ENCODE results near the gene JAK1. TPM values are rescaled to one million over a fixed set of nuclear protein-coding genes. Genes with fewer than 3 reads are reported as not detected.

Gene JAK1
- total RNA-seq, 1 donor from 2014 or later = 80.7 TPM

DNA sequence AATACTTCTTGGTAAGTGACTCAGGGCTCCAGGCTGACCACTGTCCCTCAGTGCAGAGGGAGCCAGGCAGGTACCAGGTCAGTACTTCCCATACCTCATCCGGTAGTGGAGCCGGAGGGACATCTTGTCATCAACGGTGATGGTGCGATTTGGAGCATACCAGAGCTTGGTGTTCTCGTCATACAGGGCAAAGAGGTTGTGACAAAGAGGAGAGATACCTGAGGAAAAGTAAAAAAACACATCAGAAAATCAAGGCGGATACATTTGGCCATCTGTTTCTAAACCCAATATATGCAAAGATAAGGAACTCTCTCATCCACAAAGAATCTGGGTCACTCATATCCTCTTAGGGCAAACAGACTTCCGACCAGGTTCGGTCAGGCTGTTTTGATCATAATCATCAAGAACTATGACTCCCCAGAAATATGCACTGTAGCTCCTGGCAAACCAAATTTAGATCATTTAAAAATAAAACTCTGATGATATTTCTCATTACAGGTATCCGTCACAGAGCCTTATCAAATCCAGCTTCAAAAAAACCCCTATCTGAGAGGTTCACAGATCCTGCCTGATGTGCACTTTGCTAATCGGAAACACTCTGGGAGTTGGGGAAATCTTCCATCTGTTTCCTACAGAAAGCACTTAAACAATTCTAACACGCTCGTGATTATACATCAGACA is 87.3 kb downstream of the JAK1 start:
- FAIRE-seq (no peak), DNase-seq (ENCODE audit: low read depth) (peak; percentile 42)
- no peak overlapping the region for H3K4me3 ChIP-seq (ENCODE audit: insufficient read depth, low read depth, low read length)
- peaks cover under 1% of the 10 kb centered on the region for H4K20me1 ChIP-seq (ENCODE audit: insufficient read depth, low read length)
- H2AFZ ChIP-seq (ENCODE audit: low read depth, low read length) = no peak overlapping the region
- H3K4me3 Mint-ChIP-seq (ENCODE audit: unreplicated experiment) = no peak overlapping the region
- no peaks in the 10 kb centered on the region for H3K36me3 Mint-ChIP-seq (ENCODE audit: low read depth, unreplicated experiment)
- H3K27ac ChIP-seq (ENCODE audit: low read depth, low read length) = peak overlapping the region; percentile 50
- no peaks in the 10 kb centered on the region for H3K27me3 ChIP-seq (ENCODE audit: insufficient read depth, low read length)
- H3K9me3 Mint-ChIP-seq (ENCODE audit: unreplicated experiment) = no peaks in the 10 kb centered on the region
- peak overlapping the region; percentile 65 for H3K4me2 ChIP-seq (ENCODE audit: low read length)
- H3K79me2 ChIP-seq (ENCODE audit: insufficient read depth, low read length) = no peaks in the 10 kb centered on the region
- H3K27me3 Mint-ChIP-seq (ENCODE audit: low read depth, unreplicated experiment) = no peaks in the 10 kb centered on the region
- TF ChIP-seq EZH2 (IDR thresholded peaks at IDR 0.05; ENCODE audit: insufficient read depth, low read length) = no peak
- TF ChIP-seq, protein P1, sequence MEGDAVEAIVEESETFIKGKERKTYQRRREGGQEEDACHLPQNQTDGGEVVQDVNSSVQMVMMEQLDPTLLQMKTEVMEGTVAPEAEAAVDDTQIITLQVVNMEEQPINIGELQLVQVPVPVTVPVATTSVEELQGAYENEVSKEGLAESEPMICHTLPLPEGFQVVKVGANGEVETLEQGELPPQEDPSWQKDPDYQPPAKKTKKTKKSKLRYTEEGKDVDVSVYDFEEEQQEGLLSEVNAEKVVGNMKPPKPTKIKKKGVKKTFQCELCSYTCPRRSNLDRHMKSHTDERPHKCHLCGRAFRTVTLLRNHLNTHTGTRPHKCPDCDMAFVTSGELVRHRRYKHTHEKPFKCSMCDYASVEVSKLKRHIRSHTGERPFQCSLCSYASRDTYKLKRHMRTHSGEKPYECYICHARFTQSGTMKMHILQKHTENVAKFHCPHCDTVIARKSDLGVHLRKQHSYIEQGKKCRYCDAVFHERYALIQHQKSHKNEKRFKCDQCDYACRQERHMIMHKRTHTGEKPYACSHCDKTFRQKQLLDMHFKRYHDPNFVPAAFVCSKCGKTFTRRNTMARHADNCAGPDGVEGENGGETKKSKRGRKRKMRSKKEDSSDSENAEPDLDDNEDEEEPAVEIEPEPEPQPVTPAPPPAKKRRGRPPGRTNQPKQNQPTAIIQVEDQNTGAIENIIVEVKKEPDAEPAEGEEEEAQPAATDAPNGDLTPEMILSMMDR (IDR thresholded peaks at IDR 0.05; ENCODE audit: insufficient read depth, low read depth, low read length) = no peak
- peaks cover 1% of the 10 kb centered on the region for H3K4me1 Mint-ChIP-seq (ENCODE audit: low read depth, unreplicated experiment)
- no peak overlapping the region for H3K27ac Mint-ChIP-seq (ENCODE audit: unreplicated experiment)
- peaks cover 12% of the 10 kb centered on the region for H3K4me1 ChIP-seq (ENCODE audit: insufficient read depth, low read length)
- peak overlapping the region; percentile 13 for H3K9ac ChIP-seq (ENCODE audit: low read length)
- peaks cover 7% of the 10 kb centered on the region for H3K36me3 ChIP-seq (ENCODE audit: insufficient read depth, low read length)
- no peaks in the 10 kb centered on the region for H3K9me3 ChIP-seq (ENCODE audit: insufficient read depth, low read depth, low read length)

GRCh38 chr1:64878090-64878489 is 88.3 kb downstream of the JAK1 start:
- Histone ChIP-seq H4K20me1 (ENCODE audit: insufficient read depth, low read length) (no peaks in the 10 kb centered on the region), H2AFZ (ENCODE audit: low read depth, low read length) (no peak overlapping the region), H3K27ac (ENCODE audit: low read depth, low read length) (no peak overlapping the region), H3K9ac (ENCODE audit: low read length) (no peak overlapping the region), H3K4me2 (ENCODE audit: low read length) (no peak overlapping the region), H3K4me3 (ENCODE audit: insufficient read depth, low read depth, low read length) (no peak overlapping the region), H3K36me3 (ENCODE audit: insufficient read depth, low read length) (peaks cover 7% of the 10 kb centered on the region), H3K27me3 (ENCODE audit: insufficient read depth, low read length) (no peaks in the 10 kb centered on the region), H3K9me3 (ENCODE audit: insufficient read depth, low read depth, low read length) (no peaks in the 10 kb centered on the region), H3K4me1 (ENCODE audit: insufficient read depth, low read length) (peaks cover 12% of the 10 kb centered on the region), H3K79me2 (ENCODE audit: insufficient read depth, low read length) (no peaks in the 10 kb centered on the region)
- H3K9me3 Mint-ChIP-seq (ENCODE audit: unreplicated experiment) = no peaks in the 10 kb centered on the region
- H3K4me3 Mint-ChIP-seq (ENCODE audit: unreplicated experiment) = no peak overlapping the region
- TF ChIP-seq EZH2 (IDR thresholded peaks at IDR 0.05; ENCODE audit: insufficient read depth, low read length) = no peak
- TF ChIP-seq, protein P1 (IDR thresholded peaks at IDR 0.05; ENCODE audit: insufficient read depth, low read depth, low read length) = no peak
- no peak for DNase-seq (ENCODE audit: low read depth)
- H3K27ac Mint-ChIP-seq (ENCODE audit: unreplicated experiment) = no peak overlapping the region
- FAIRE-seq = no peak
- H3K27me3 Mint-ChIP-seq (ENCODE audit: low read depth, unreplicated experiment) = no peaks in the 10 kb centered on the region
- peaks cover 1% of the 10 kb centered on the region for H3K4me1 Mint-ChIP-seq (ENCODE audit: low read depth, unreplicated experiment)
- no peaks in the 10 kb centered on the region for H3K36me3 Mint-ChIP-seq (ENCODE audit: low read depth, unreplicated experiment)

DNA sequence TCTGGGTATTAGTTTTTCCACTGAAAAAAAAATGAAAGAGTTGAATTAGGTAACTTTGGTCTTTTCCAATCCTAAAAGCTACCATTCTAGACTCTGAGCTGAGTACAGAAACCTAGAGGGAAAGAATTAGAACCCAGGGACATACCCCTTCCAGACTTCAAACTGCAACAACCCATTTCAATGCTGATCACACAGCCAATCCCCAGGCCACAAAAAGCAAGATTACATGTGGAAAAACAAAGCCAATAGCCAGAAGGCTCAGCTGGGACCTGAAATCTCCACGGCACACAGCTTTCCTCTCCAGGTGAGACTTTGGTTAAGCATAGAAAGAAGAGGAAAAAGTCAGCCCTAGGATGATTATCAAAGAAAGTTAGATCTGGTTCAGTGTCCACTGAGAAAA is 88.8 kb downstream of the JAK1 start:
- H3K27me3 Mint-ChIP-seq (ENCODE audit: low read depth, unreplicated experiment) = no peaks in the 10 kb centered on the region
- no peak overlapping the region for H3K4me3 Mint-ChIP-seq (ENCODE audit: unreplicated experiment)
- H3K4me1 Mint-ChIP-seq (ENCODE audit: low read depth, unreplicated experiment) = peaks cover 1% of the 10 kb centered on the region
- H3K4me3 ChIP-seq (ENCODE audit: insufficient read depth, low read depth, low read length) = no peak overlapping the region
- peaks cover 12% of the 10 kb centered on the region for H3K4me1 ChIP-seq (ENCODE audit: insufficient read depth, low read length)
- no peak overlapping the region for H3K27ac Mint-ChIP-seq (ENCODE audit: unreplicated experiment)
- DNase-seq (ENCODE audit: low read depth) (no peak), FAIRE-seq (no peak)
- H3K9me3 Mint-ChIP-seq (ENCODE audit: unreplicated experiment) = no peaks in the 10 kb centered on the region
- no peak overlapping the region for H3K27ac ChIP-seq (ENCODE audit: low read depth, low read length)
- no peak overlapping the region for H3K4me2 ChIP-seq (ENCODE audit: low read length)
- H2AFZ ChIP-seq (ENCODE audit: low read depth, low read length) = no peak overlapping the region
- no peak overlapping the region for H3K9ac ChIP-seq (ENCODE audit: low read length)
- TF ChIP-seq EZH2 (IDR thresholded peaks at IDR 0.05; ENCODE audit: insufficient read depth, low read length) = no peak
- TF ChIP-seq, protein P1 (IDR thresholded peaks at IDR 0.05; ENCODE audit: insufficient read depth, low read depth, low read length) = no peak
- no peaks in the 10 kb centered on the region for H3K9me3 ChIP-seq (ENCODE audit: insufficient read depth, low read depth, low read length)
- H3K27me3 ChIP-seq (ENCODE audit: insufficient read depth, low read length) = no peaks in the 10 kb centered on the region
- no peaks in the 10 kb centered on the region for H3K79me2 ChIP-seq (ENCODE audit: insufficient read depth, low read length)
- H3K36me3 ChIP-seq (ENCODE audit: insufficient read depth, low read length) = peaks cover 3% of the 10 kb centered on the region
- no peaks in the 10 kb centered on the region for H4K20me1 ChIP-seq (ENCODE audit: insufficient read depth, low read length)
- no peaks in the 10 kb centered on the region for H3K36me3 Mint-ChIP-seq (ENCODE audit: low read depth, unreplicated experiment)
